GM21576 (cell line): Measurements from ENCODE around the gene SAT1.

ENCODE experiments used
- ATAC-seq: cut with Tn5 transposase; IDR thresholded peaks from one replicate; pipeline ENCODE4 v1.9.1; 2021; ENCODE audit warnings: mild to moderate bottlenecking, moderate library complexity; ENCODE audit not compliant: unreplicated experiment

SAT1 gene

GRCh38 chrX:23804578-23804977 is 21.6 kb downstream of the SAT1 start:
- ATAC-seq: no peak

- ATAC-seq: no peak
Observed at GRCh38 chrX:23805389-23805788, 22.4 kb downstream of the SAT1 start.

- ATAC-seq: no peak
Observed at GRCh38 chrX:23810279-23810678, 27.3 kb downstream of the SAT1 start.

- no peak for ATAC-seq
Observed at GRCh38 chrX:23811108-23811651, 28.2 kb downstream of the SAT1 start.

GRCh38 chrX:23811656-23812055 is 28.7 kb downstream of the SAT1 start:
- ATAC-seq: no peak

- ATAC-seq: no peak
Observed at GRCh38 chrX:23813808-23814207, 30.8 kb downstream of the SAT1 start.

GRCh38 chrX:23815376-23815775 is 32.4 kb downstream of the SAT1 start:
- ATAC-seq: no peak

- no peak for ATAC-seq
Observed at GRCh38 chrX:23816179-23816578, 33.2 kb downstream of the SAT1 start.

GRCh38 chrX:23817979-23818336 is 35.0 kb downstream of the SAT1 start:
- no peak for ATAC-seq

GRCh38 chrX:23819385-23820234 is 36.6 kb downstream of the SAT1 start:
- no peak for ATAC-seq

GRCh38 chrX:23820235-23820782 is 37.3 kb downstream of the SAT1 start:
- ATAC-seq: no peak

- no peak for ATAC-seq
Observed at GRCh38 chrX:23821847-23822246, 38.9 kb downstream of the SAT1 start.

- ATAC-seq: no peak
Observed at GRCh38 chrX:23822397-23822796, 39.4 kb downstream of the SAT1 start.

- ATAC-seq: no peak
Observed at GRCh38 chrX:23822841-23823240, 39.9 kb downstream of the SAT1 start.

GRCh38 chrX:23825675-23826074 is 42.7 kb downstream of the SAT1 start:
- no peak for ATAC-seq

GRCh38 chrX:23826216-23826615 is 43.2 kb downstream of the SAT1 start:
- no peak for ATAC-seq

GRCh38 chrX:23826653-23827052 is 43.7 kb downstream of the SAT1 start:
- ATAC-seq: no peak

GRCh38 chrX:23828881-23829280 is 45.9 kb downstream of the SAT1 start:
- ATAC-seq: no peak

GRCh38 chrX:23832721-23833120 is 49.7 kb downstream of the SAT1 start:
- no peak for ATAC-seq
